22Rv1 (cell line): ENCODE measurements around the gene NAV2.

Experiments used
- CTCF ChIP-seq: fragments of 450-650 bp; IDR thresholded peaks from 2 replicates; pipeline ENCODE4 v1.5.1; 2017; ENCODE audit warnings: mild to moderate bottlenecking
- ZFX ChIP-seq: fragments of 450-650 bp; IDR thresholded peaks from 2 replicates; pipeline ENCODE4 v1.6.1; 2017; ENCODE audit warnings: antibody characterized with exemption, borderline replicate concordance

GRCh38 chr11:19702620-19703019 is 10.0 kb upstream of the NAV2 start:
- TF ChIP-seq CTCF = no peak
- no peak for TF ChIP-seq ZFX
